ENCODE data around the gene RAD51.

DNA sequence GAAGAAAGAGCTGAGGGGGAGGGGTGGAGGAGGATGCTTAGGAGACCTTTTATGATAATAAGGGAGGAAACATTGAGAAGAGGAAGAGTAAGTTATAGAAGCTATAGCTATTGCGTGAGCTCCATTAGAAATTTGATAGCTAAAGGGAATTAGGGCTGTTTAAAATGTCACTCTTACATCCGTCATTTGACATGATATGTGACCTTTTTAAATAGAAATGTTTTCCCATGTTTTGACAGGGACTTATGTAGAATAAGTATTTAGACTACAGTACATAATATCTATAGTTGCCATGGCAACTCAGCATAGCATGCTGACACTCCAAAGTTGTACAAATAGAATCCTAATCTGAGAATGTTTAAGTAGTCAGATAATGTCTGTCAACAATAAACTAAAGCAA is 19.2 kb downstream of the RAD51 start:
- no peak for TF ChIP-seq POLR2A (IDR thresholded peaks at IDR 0.05)
- TF ChIP-seq, protein P1, sequence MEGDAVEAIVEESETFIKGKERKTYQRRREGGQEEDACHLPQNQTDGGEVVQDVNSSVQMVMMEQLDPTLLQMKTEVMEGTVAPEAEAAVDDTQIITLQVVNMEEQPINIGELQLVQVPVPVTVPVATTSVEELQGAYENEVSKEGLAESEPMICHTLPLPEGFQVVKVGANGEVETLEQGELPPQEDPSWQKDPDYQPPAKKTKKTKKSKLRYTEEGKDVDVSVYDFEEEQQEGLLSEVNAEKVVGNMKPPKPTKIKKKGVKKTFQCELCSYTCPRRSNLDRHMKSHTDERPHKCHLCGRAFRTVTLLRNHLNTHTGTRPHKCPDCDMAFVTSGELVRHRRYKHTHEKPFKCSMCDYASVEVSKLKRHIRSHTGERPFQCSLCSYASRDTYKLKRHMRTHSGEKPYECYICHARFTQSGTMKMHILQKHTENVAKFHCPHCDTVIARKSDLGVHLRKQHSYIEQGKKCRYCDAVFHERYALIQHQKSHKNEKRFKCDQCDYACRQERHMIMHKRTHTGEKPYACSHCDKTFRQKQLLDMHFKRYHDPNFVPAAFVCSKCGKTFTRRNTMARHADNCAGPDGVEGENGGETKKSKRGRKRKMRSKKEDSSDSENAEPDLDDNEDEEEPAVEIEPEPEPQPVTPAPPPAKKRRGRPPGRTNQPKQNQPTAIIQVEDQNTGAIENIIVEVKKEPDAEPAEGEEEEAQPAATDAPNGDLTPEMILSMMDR (IDR thresholded peaks at IDR 0.05) = no peak
- TF ChIP-seq EP300 (IDR thresholded peaks at IDR 0.05) = no peak
